H4 (cell line): ENCODE measurements around the gene KLHL40. TPM values are rescaled to one million over a fixed set of nuclear protein-coding genes. Genes with fewer than 3 reads are reported as not detected.

Experiments used
- DNase-seq: peaks from one replicate; pipeline ENCODE4 v3.0.0-alpha.2; 2015; ENCODE audit warnings: low spot score
- total RNA-seq: library from RNA; depleted of rRNA; stranded (reverse); fragments of >200 nt; shearing (Covaris generic); gene quantifications from 2 replicates; pipeline ENCODE4 v1.2.3, GENCODE V29; 2014; rRNA removed

Gene KLHL40
- total RNA-seq, 1 experiment from 2014 or later = not detected

GRCh38 chr3:42739401-42740158 lies 54.2 kb downstream of the KLHL40 start:
- DNase-seq = no peak

GRCh38 chr3:42741796-42742195 lies 56.5 kb downstream of the KLHL40 start:
- no peak for DNase-seq

Other genes with a start within 250 kb of the KLHL40 start
- not detected in 2 replicates for gene VIPR1, start 182.9 kb upstream of the KLHL40 start, total RNA-seq
- 42.4 and 48.1 TPM in 2 replicates for gene SEC22C, start 103.6 kb upstream of the KLHL40 start, total RNA-seq
- 32.2 and 41.9 TPM in 2 replicates for gene SS18L2, start 94.7 kb upstream of the KLHL40 start, total RNA-seq
- gene NKTR, start 84.9 kb upstream of the KLHL40 start, total RNA-seq = 3.8 and 6.2 TPM in 2 replicates
- 1.9 and 3.8 TPM in 2 replicates for gene ZBTB47, start 31.8 kb upstream of the KLHL40 start, total RNA-seq
- gene HHATL, start 17.3 kb downstream of the KLHL40 start, total RNA-seq = not detected in 2 replicates
- not detected in 2 replicates for gene CCDC13, start 87.7 kb downstream of the KLHL40 start, total RNA-seq
- 134 and 182 TPM in 2 replicates for gene HIGD1A, start 119.0 kb downstream of the KLHL40 start, total RNA-seq
- not detected in 2 replicates for gene ACKR2, start 123.9 kb downstream of the KLHL40 start, total RNA-seq
- not detected in 2 replicates for gene CYP8B1, start 190.3 kb downstream of the KLHL40 start, total RNA-seq
- 0.06 TPM in 1 of 2 replicates, not detected in the other for gene ZNF662, start 220.6 kb downstream of the KLHL40 start, total RNA-seq